HAP-1 (cell line): ENCODE data around the gene RAB10.
"Not testable (repeated sequence)": the region's sequence is repeated elsewhere in the genome, so short reads cannot be mapped to it uniquely, and the experiment has no call there.

Experiments
- DNase-seq, 2 experiments: peaks; one replicate each; pipeline ENCODE4 v3.0.0-alpha.2; 2016 to 2020; ENCODE audit warnings: low spot score in 2 of 2
- H3K27me3 ChIP-seq: fragments of 250-450 bp; sonication (Bioruptor Pico); 2 replicates; pipeline ENCODE4 v1.5.1; 2020; ENCODE audit warnings: low read depth, mild to moderate bottlenecking, moderate library complexity
- H3K36me3 ChIP-seq: fragments of 250-450 bp; sonication (Bioruptor Pico); replicated peaks from 2 replicates; pipeline ENCODE4 v1.5.1; 2020; ENCODE audit warnings: mild to moderate bottlenecking
- H3K4me1 ChIP-seq: fragments of 250-450 bp; sonication (Bioruptor Pico); 2 replicates; pipeline ENCODE4 v1.5.1; 2020; ENCODE audit warnings: mild to moderate bottlenecking
- H3K4me3 ChIP-seq: fragments of 250-450 bp; sonication (Bioruptor Pico); 2 replicates; pipeline ENCODE4 v1.5.1; 2020; ENCODE audit warnings: mild to moderate bottlenecking, moderate library complexity
- H3K9me3 ChIP-seq: fragments of 250-450 bp; sonication (Bioruptor Pico); 2 replicates; pipeline ENCODE4 v1.5.1; 2020; ENCODE audit warnings: mild to moderate bottlenecking, moderate library complexity
- in situ Hi-C: fragments of 300-500 bp; cut with MboI; formaldehyde crosslinking; loops from 3 replicates; pipeline ENCODE4 v1.14.3; 2020; ENCODE audit warnings: low sequenced_read_pairs, inconsistent platforms, mixed read lengths

RAB10 gene

DNA sequence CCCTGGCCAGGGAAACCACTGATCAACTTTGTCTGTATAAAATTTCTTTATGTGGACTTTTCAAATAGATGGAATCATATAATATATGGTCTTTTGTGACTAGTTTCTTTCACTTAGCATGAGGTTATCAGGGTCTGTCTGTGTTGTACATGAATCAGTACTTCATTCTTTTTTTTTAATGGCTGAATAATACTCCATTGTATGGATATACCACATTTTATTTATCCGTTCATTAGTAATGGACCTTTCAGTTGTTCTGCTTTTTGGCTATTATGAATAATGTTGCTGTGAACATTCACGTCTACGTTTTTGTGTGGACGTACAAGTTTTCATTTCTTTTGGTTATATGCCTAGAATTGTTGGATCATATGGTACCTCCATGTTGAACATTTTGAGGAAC lies 69.9 kb downstream of the RAB10 start:
- Histone ChIP-seq H3K4me1 (peaks cover 8% of the 10 kb centered on the region), H3K36me3 (peaks cover 14% of the 10 kb centered on the region), H3K27me3 (no peaks in the 10 kb centered on the region), H3K9me3 (no peaks in the 10 kb centered on the region), H3K4me3 (no peak overlapping the region)
- DNase-seq: no peak
- in situ Hi-C loops: no loop called here

DNA sequence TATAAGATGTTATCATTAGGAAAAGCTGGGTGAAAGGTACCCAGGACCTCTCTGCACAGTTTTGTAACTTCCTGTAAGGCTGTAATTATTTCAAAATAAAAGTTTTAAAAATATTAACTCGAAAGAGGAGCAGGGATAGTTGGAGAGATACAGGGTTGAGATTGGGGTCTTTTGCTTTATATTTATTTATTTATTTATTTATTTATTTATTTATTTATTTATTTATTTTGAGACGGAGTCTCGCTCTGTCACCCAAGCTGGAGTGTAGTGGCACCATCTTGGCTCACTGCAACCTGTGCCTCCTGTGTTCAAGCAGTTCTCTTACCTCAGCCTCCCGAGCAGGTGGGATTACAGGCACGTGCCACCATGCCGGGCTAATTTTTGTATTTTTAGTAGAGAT lies 74.8 kb downstream of the RAB10 start:
- H3K4me3 ChIP-seq, DNase-seq, in situ Hi-C loops, H3K9me3 ChIP-seq, H3K27me3 ChIP-seq, H3K4me1 ChIP-seq: not testable (repeated sequence)
- peaks cover 26% of the 10 kb centered on the region for H3K36me3 ChIP-seq

DNA sequence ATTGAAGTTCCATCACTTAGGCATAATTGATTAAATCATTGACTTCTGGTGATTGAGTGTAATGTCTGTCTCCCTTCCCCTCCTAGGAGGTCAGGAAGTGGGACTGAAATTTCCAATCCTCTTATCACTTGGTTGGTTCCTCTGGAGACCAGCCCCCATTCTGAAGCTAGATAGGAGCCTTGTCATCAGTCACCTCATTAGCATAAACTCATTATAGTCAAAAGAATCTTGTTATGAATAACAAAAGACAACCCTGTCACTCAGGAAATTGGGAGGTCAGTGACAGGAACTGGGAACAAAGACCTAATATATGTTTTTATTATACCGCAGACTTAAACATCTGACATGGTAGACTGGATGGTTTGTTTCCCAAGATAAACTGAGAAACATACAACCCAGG lies 78.3 kb downstream of the RAB10 start:
- Histone ChIP-seq H3K36me3 (peaks cover 26% of the 10 kb centered on the region), H3K4me3 (no peak overlapping the region), H3K9me3 (no peaks in the 10 kb centered on the region), H3K4me1 (no peaks in the 10 kb centered on the region), H3K27me3 (no peaks in the 10 kb centered on the region)
- in situ Hi-C loops: no loop called here
- DNase-seq: no peak

DNA sequence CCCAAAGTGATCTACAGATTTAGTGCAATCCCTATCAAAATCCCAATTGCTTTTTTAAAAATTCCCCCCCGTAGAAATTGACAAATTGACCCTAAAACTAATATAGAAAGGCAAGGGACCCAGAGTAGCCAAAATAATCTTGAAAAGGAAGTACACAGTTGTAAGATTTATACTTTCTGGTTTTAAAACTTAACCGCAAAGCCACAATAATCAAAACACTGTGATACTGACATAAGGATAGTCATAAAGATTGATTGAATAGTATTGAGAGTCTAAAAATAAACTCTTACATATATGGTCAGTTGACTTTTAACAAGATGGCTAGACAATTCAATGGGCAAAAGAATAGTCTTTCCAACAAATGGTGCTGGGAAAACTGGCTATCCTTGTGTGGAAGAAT lies 80.3 kb downstream of the RAB10 start:
- no peaks in the 10 kb centered on the region for H3K9me3 ChIP-seq
- no peak for DNase-seq
- in situ Hi-C loops: no loop called here
- no peak overlapping the region for H3K4me3 ChIP-seq
- H3K36me3 ChIP-seq: peaks cover 27% of the 10 kb centered on the region
- no peaks in the 10 kb centered on the region for H3K4me1 ChIP-seq
- no peaks in the 10 kb centered on the region for H3K27me3 ChIP-seq

DNA sequence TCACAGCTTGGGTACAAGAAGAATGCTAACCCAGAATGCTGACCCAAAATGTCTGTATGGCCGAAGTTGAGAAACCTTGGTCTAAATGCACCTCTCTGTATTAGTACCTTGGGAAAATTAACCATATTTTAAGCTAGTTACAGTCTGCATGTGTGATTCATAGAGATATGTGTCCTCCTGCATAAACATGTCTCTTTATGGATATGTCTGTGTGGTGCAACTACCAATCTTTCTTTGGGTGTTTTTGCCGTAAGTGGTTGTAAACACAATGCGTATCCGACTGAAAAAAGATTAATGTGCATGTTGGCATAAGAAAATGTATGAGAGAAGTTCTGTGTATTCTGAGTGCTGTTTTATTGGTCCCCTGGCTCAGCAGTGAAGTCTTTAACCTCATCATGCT lies 84.8 kb downstream of the RAB10 start:
- no peak for DNase-seq
- in situ Hi-C loops: no loop called here
- H3K4me1 ChIP-seq: no peaks in the 10 kb centered on the region
- H3K9me3 ChIP-seq: no peaks in the 10 kb centered on the region
- no peak overlapping the region for H3K4me3 ChIP-seq
- H3K27me3 ChIP-seq: no peaks in the 10 kb centered on the region
- peaks cover 9% of the 10 kb centered on the region for H3K36me3 ChIP-seq

DNA sequence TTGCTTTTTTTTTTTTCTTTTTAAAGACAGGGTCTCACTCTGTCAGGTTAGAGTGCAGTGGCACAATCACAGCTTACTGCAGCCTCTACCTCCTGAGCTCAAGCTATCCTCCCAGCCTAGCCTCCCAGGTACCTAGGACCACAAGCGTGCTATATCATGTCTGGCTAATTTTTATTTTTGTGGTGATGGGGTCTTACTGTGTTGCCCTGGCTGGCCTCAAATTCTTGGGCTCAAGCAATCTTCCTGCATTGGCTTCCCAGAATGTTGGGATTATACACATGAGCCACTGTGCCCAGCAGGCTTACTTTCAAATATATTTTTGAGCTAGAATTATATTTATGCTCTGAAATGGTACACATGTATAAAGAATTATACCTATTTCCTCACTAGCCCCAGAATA lies 85.6 kb downstream of the RAB10 start:
- in situ Hi-C loops: no loop called here
- Histone ChIP-seq H3K9me3 (no peaks in the 10 kb centered on the region), H3K4me3 (no peak overlapping the region), H3K36me3 (peaks cover 9% of the 10 kb centered on the region), H3K4me1 (no peaks in the 10 kb centered on the region), H3K27me3 (no peaks in the 10 kb centered on the region)
- DNase-seq: no peak

DNA sequence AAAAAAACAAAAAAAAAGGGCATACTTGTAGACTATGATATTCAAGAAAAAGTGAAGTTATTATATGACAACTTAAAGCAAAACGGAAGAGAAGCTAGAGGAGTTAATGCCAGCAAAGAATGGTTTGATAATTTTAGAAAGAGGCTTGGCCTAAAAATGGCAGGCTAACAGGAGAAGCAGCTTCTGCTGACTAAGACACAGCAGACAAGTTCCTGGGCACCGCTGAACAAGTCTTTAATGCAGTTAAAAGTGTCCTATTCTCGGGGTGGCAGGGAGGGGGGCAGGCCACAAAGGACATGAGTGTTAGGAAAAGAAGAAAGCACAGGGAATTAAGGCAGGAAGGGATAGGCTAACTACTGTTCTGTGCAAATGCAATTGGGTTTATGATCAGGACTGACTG lies 88.7 kb downstream of the RAB10 start:
- no peak overlapping the region for H3K4me3 ChIP-seq
- in situ Hi-C loops: no loop called here
- DNase-seq: no peak
- no peaks in the 10 kb centered on the region for H3K9me3 ChIP-seq
- peaks cover 9% of the 10 kb centered on the region for H3K36me3 ChIP-seq
- no peaks in the 10 kb centered on the region; the same call in 1 of the 2 replicates for H3K4me1 ChIP-seq
- no peaks in the 10 kb centered on the region for H3K27me3 ChIP-seq

DNA sequence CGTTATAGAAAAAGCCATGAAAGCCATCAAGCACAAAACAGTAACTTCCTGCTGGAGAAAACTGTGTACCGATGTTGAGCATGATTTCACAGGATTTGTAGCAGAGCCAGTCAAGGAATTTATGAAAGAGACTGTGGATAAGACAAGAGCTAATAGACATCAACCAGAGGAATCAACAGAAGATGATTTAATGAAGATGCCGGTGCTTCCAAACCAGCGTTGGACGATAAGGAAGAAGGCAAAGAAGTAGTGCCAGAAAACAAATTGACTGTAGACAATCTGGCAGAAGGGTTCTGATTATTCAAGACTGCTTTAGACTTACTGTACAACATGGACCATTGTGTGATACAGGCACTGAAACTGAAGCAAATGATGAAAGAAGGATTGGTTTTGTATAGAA lies 89.5 kb downstream of the RAB10 start:
- no peak overlapping the region for H3K4me3 ChIP-seq
- in situ Hi-C loops: no loop called here
- H3K36me3 ChIP-seq: peaks cover 17% of the 10 kb centered on the region
- DNase-seq: no peak
- H3K27me3 ChIP-seq: no peaks in the 10 kb centered on the region
- H3K4me1 ChIP-seq: no peaks in the 10 kb centered on the region; the same call in 1 of the 2 replicates
- no peaks in the 10 kb centered on the region for H3K9me3 ChIP-seq

DNA sequence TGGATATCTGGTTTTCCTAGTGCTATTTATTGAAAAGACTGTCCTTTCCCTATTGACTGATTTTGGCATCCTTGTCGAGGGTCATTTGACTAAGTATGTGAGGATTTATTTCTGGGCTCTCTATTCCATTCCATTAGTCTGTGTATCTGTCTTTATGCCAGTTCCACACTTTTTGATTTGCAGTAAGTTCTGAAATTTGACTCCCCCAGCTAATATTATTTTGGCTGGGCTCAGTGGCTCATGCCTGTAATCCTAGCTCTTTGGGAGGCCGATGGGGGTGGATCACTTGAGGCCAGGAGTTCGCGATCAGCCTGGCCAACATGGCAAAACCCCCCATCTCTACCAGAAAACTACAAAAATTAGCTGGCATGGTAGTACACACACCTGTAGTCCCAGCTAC lies 92.2 kb downstream of the RAB10 start:
- Histone ChIP-seq H3K9me3 (no peaks in the 10 kb centered on the region), H3K4me3 (no peak overlapping the region), H3K4me1 (no peaks in the 10 kb centered on the region; the same call in 1 of the 2 replicates), H3K36me3 (peaks cover 19% of the 10 kb centered on the region), H3K27me3 (no peaks in the 10 kb centered on the region)
- no peak for DNase-seq
- in situ Hi-C loops: no loop called here

DNA sequence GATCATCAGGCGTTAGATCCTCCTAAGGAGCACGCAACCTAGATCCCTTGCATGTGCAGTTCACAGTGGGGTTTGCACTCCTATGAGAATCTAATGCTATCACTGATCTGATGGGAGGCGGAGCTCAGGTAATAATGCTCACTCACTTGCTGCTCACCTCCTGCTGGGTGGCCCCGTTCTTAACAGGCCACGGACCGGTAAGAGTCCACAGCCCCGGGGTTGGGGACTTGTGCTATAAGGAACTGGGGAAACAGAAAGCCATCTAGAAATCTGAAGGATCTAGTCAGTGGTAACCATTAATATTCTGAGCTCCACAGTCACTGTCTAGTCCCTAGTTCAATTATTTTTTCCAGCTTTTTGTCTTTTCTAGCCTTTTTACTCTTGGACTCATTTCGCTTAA lies 94.3 kb downstream of the RAB10 start:
- peaks cover 19% of the 10 kb centered on the region for H3K36me3 ChIP-seq

DNA sequence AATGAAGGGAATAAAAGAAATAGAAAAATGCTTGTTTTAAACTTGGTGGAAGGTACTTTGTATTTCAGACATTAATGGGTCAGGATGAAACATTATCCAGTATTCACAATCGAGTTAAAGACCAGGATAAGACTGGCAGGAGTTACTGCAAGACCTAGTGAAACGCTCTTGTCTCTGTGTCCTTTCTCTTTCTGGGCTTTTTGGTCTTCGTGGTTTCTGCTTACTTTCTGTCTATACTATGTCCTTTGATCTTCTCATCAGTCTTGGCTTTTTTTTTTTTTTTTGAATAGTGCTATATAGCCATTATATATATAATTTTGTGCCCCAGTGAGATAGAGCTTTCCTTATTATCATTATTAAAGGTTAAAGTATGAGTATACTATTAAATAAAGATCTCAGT lies 96.9 kb downstream of the RAB10 start:
- no peaks in the 10 kb centered on the region for H3K9me3 ChIP-seq
- H3K4me3 ChIP-seq: no peak overlapping the region
- in situ Hi-C loops: no loop called here
- DNase-seq: no peak
- peaks cover 7% of the 10 kb centered on the region for H3K4me1 ChIP-seq
- H3K36me3 ChIP-seq: peaks cover 27% of the 10 kb centered on the region
- no peaks in the 10 kb centered on the region for H3K27me3 ChIP-seq

More for the DNA sequence above, 94.3 kb downstream of the RAB10 start:
- no peak overlapping the region for H3K4me3 ChIP-seq
- H3K4me1 ChIP-seq: no peaks in the 10 kb centered on the region; the same call in 1 of the 2 replicates
- DNase-seq: no peak
- no peaks in the 10 kb centered on the region for H3K27me3 ChIP-seq
- in situ Hi-C loops: no loop called here
- H3K9me3 ChIP-seq: no peaks in the 10 kb centered on the region

DNA sequence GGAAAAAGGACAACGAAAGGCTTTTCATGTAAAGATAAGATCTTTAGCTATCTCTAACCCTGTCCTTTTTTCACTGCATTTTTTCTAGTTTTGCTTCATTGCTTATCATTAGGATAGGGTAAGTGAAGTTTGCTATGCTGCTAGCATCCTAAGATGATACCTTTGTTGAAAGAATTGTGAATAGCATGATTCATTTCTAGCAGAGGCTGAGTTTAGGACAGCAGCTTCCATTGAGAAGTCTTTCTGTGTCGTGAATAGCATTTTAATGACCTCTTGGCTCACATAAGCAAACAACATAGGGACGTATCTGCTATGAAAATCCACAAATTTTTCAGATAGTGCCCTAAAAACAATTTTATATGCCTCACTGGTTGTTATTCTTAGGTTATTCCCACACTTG lies 102.6 kb downstream of the RAB10 start:
- Histone ChIP-seq H3K4me1 (peaks cover 17% of the 10 kb centered on the region), H3K27me3 (no peaks in the 10 kb centered on the region), H3K9me3 (no peaks in the 10 kb centered on the region), H3K36me3 (peaks cover 8% of the 10 kb centered on the region), H3K4me3 (no peak overlapping the region)
- no peak for DNase-seq
- in situ Hi-C loops: no loop called here

DNA sequence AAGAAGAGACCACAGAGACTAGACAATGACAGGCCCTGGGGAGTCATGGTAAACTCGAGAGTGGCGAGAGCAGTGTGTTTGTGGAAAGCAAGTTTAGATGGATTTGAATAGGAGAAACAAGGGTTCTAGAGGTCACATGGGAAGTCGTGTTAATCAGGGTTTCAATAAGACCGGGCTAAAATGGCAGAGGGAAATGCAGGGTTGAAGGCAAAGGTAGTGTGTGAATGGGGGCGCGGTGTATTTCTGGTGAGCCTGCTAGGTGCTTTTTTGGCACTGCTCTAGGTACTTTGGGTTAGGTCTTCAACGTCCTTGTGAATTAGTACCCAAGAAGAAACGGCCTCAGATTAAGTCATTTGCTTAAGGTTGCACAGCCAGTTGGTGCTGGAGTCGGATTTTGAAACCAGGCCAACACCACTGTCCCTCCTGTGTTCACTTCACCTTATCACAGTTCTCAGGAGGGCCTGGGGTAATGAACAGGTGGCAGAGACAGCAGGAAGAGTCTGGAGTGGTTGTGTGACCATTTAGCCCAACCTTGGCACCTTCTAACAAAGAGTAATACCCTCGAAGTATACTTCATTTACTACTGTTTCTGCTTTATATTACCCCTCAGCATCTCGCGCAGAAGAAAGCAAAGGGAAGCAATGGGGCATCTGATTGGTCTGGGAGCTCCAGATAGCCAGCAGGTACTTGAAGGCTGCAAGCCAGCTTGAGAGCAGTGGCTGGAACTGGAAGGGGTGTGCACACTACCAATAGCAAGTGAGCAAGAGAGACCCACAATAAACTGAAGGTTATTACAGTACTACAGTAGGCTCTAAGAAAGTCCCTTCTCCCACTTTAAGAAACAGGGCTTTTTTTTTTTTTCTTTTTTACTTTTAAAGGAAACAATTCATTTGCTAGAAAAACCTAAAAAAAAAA lies 105.6 kb downstream of the RAB10 start:
- Histone ChIP-seq H3K27me3 (no peaks in the 10 kb centered on the region), H3K36me3 (peaks cover 8% of the 10 kb centered on the region), H3K4me1 (peaks cover 19% of the 10 kb centered on the region), H3K4me3 (no peak overlapping the region), H3K9me3 (no peaks in the 10 kb centered on the region)
- DNase-seq: no peak
- in situ Hi-C loops: loop anchor here (10.0 kb wide), 1 partner anchor 285 kb away; no protein-coding TSS in a partner anchor

DNA sequence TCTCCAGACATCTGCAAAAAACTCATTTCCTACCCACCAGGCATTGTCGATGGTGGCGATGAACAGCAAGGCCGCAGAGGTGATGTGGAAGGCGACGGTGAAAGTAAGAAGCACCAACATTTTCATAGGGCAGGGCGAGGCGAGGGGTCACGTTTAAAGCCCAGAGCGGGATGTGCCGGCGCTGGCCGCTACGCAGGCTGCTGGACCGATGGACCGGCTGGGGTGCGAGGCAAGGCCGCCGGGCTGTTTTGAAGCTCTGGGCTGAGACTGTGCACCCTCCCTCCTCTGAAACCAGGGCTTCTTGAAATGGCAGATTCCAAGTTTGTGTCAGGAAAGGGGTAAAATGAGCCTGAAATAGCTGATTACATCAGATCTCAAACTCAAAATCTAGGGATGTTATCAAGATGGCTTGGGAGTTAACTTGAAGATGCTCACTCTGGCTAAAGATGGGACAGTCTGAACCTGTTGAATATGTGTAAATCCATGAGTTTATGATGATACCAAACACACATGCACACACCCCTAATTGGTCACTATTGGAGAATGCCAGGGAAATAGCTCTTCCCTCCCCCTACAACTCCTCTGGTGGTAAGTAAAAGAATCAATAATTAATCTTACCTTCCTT lies 107.4 kb downstream of the RAB10 start:
- Histone ChIP-seq H3K4me1 (peaks cover 8% of the 10 kb centered on the region), H3K9me3 (no peaks in the 10 kb centered on the region), H3K27me3 (no peaks in the 10 kb centered on the region), H3K36me3 (no peaks in the 10 kb centered on the region; the same call in 1 of the 2 replicates), H3K4me3 (no peak overlapping the region)
- in situ Hi-C loops: loop anchor here (10.0 kb wide), 1 partner anchor 286 kb away; no protein-coding TSS in a partner anchor
- no peak for DNase-seq
